GM18868 (cell line): Measurements from ENCODE around the gene NPFFR1.
"Not testable (repeated sequence)": the region's sequence is repeated elsewhere in the genome, so short reads cannot be mapped to it uniquely, and the experiment has no call there.

Experiments
- ATAC-seq: cut with Tn5 transposase; IDR thresholded peaks from one replicate; pipeline ENCODE4 v1.9.1; 2021; ENCODE audit warnings: mild to moderate bottlenecking, moderate library complexity; ENCODE audit not compliant: unreplicated experiment

Gene NPFFR1

GRCh38 chr10:70258216-70258615 lies 25.6 kb downstream of the NPFFR1 start:
- no peak for ATAC-seq

- not testable (repeated sequence) for ATAC-seq
Measured at GRCh38 chr10:70257816-70258215, 26.0 kb downstream of the NPFFR1 start.

DNA sequence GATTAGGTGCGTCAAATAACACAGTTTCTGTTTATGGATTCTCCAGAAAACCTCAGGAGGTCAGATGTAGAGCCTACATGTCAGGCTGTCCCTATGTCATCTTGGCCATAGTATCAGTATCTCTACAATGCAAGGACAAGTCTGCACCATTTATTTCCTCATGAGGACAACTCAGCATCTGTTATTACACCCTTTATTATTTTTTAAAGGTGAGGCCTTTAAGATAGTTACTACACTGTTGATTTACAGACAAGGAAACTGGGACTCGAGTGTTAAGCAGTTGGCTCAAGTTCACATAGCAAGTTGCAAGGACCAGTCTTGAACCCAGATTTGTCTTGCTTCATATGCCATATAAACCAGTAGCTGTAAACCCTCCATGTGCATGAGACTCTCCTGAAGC lies 27.3 kb downstream of the NPFFR1 start:
- no peak for ATAC-seq

DNA sequence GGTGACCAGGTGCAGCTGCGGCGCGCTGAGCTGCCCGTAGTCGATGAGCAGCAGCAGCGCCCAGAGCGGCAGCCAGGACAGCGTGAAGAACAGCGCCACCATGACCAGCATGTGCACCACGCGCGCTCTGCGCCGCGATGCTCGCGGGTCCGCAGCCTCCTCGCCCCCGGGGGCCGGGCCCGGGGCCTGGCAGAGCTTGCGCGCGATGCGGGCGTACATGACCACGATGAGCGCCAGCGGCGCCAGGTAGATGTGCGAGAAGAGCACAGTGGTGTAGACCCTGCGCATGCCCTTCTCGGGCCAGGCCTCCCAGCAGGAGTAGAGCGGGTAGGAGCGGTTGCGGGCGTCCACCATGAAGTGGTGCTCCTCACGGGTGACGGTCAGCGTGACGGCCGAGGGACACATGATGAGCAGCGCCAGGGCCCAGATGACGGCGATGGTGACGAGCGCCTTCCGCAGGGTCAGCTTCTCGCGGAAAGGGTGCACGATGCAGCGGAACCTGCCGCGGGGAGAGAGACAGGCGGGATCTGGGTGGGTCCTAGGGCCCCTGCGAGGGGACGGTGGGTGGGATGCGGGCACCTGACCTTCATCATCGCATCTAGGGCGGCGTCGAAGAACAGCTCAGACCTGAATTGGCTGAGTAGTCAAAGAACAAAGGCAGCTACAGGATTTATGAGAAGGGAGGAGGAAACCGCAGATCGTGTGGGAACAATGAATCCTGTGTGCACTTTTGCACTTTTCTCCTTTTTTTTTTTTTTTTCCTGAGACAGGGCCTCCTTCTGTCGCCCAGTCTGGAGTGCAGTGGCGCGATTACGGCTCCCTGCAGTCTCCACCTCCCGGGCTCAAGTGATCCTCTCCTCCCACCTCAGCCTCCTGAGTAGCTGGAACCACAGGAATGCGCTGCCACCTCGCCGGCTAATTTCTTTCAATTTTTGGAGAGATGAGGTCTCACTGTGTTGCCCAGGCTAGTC lies 28.2 kb downstream of the NPFFR1 start:
- no peak for ATAC-seq

DNA sequence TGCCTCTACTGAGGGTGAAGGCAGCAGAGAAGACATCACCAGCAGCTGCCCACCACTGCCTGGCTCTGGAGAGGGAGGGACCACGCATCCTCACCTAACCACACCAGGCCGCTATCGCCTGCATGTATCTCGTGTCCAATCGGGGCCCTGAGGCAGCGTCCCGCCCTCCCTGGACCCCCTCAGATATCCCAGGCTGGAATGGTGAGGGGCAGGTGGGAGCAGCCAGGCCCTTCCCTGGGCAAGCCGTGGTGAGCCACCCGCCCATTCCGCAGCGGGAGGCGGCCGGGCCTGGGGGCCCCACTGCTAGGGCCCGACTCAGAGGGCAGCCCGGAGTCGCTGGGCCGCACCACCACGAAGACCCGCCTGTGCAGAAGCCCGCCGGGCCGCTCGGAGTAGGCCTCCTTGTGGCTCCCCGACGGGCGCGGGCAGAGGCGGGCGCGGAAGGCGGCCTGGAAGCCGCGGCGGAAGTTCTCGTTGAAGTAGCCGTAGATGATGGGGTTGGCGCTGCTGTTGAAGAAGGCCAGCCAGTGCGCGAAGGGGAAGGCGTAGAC lies 29.0 kb downstream of the NPFFR1 start:
- ATAC-seq: no peak

GRCh38 chr10:70253878-70254765 lies 29.7 kb downstream of the NPFFR1 start:
- ATAC-seq: no peak

- ATAC-seq: no peak
Measured at GRCh38 chr10:70250961-70251680, 32.7 kb downstream of the NPFFR1 start.

- ATAC-seq: no peak
Measured at GRCh38 chr10:70247360-70247759, 36.4 kb downstream of the NPFFR1 start.

DNA sequence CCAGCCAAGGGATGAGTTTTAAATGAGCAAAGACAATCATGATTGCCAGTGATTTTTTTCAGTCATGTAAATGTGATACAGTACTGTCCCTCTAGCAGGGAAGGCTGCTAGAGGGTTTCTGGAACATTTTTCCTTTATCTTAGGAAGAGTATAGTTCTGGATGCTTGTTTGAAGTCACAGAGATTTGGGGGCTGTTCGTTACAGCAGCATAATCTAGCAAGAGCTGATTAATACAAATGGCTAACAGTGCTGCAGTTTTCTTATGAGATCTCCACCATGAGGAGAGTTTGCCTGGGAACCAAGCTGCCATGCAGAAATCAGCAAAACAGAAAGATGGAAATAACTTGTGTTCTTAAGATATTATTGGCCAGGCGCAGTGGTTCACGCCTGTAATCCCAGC lies 42.7 kb downstream of the NPFFR1 start:
- ATAC-seq: no peak

- ATAC-seq: not testable (repeated sequence)
Measured at GRCh38 chr10:70239986-70240385, 43.8 kb downstream of the NPFFR1 start.

DNA sequence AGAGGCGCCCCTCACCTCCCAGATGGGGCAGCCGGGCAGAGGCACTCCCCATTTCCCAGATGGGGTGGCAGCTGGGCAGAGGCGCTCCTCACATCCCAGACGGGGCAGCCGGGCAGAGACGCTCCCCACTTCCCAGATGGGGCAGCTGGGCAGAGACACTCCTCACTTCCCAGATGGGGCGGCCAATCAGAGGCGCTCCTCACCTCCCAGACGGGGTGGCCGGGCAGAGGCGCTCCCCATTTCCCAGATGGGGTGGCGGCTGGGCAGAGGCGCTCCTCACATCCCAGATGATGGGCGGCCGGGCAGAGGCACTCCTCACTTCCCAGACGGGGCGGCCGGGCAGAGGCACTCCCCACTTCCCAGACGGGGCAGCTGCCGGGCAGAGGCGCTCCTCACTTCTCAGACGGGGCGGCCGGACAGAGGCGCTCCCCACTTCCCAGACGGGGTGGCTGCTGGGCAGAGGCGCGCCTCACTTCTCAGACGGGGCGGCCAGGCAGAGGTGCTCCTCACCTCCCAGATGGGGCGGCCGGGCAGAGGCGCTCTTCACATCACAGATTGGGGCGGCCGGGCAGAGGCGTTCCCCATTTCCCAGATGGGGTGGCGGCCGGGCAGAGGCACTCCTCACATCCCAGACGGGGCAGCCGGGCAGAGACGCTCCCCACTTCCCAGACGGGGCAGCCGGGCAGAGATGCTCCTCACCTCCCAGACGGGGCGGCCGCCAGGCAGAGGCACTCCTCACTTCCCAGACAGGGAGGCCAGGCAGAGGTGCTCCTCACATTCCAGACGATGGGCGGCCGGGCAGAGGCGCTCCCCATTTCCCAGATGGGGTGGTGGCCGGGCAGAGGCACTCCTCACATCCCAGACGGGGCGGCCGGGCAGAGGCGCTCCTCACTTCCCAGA lies 44.5 kb downstream of the NPFFR1 start:
- ATAC-seq: not testable (repeated sequence)

DNA sequence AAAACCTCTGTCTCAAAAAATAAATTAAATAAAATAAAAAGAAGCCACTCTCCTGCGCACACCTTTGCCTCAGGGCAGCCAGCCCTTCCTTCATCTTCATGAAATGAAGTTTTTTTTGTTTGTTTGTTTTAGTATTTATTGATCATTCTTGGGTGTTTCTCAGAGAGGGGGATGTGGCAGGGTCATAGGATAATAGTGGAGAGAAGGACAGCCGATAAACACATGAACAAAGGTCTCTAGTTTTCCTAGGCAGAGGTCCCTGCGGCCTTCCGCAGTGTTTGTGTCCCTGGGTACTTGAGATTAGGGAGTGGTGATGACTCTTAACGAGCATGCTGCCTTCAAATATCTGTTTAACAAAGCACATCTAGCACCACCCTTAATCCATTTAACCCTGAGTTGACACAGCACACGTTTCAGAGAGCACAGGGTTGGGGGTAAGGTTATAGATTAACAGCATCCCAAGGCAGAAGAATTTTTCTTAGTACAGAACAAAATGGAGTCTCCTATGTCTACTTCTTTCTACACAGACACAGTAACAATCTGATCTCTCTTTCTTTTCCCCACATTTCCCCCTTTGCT lies 45.8 kb downstream of the NPFFR1 start:
- ATAC-seq: not testable (repeated sequence)

DNA sequence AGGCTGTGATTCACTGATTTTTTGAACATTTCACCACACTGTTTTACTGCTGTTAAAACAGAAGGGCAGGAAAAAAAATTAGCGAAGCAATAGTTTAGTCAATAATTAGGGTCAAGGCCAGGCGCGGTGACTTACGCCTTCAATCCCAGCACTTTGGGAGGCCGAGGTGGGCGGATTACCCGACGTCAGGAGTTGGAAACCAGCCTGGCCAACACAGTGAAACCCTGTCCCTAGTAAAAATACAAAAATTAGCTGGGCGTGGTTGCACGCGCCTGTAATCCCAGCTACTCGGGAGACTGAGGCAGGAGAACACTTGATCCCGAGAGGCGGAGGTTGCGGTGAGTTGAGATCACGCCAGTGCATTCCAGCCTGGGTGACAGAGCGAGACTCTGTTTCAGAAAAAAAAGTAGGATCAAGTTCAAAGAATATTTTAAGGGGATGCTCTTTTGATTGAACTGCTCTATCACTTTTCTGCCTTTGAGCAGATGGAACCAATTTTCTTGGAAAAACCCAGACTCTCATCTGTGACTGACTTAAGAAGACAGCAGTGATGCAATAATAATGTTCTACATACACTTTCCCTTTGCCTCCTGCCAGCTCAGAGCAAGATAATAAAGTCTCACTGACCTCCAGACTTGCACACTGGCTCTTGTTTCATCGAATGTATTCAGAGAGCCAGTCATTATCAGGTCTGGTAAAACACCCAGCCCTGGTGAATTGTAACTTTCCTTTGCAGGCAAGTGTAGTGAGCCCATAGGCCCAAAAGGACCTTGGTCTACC lies 48.9 kb downstream of the NPFFR1 start:
- no peak for ATAC-seq

GRCh38 chr10:70233939-70234300 lies 49.9 kb downstream of the NPFFR1 start:
- ATAC-seq: no peak

DNA sequence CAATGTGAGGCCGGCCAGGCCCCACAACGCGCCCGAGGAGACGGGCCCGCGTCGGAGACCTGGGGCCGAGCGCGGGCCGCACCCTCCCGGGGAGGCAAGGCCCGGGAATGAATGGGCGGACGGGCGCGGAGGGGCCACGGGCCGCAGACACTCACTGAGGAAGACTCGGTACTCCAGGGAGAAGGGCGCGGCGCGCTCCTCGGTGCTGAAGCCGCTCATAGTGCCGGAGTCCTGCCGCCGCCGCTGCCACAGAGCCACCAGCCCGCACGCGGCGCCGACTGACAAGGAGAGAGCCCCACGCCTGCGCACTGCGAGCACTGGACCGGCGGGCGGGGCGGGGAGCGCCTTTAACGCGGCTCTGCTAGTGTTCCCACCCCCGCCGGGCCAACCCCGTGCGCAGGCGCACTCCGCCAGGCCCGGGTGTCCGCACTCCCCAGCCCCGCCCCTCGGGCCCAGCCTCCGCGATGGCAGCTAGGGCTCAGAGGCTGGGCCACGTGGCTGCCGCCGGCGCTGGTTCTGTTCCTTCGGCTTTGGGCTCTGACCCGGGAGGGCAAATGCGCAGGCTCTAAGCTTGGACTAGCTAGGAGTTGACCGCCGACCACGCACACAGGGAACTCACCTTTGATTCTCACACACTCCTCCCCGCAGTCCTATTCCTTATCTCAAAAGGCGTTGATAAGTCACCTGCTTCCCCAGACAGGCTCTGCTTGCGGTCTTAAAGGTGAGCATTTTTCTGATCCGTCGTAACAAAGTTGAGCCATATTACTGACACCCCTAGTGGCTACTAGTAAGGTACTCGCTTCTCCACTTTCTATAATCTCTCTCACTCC lies 50.5 kb downstream of the NPFFR1 start, which contains the start of gene PPA1:
Gene PPA1, minus strand, starts transcription at position 321 of the 830 bp plus-strand sequence. Its CDS starts 102 bp downstream, at position 219.
- ATAC-seq: peak; percentile 90

DNA sequence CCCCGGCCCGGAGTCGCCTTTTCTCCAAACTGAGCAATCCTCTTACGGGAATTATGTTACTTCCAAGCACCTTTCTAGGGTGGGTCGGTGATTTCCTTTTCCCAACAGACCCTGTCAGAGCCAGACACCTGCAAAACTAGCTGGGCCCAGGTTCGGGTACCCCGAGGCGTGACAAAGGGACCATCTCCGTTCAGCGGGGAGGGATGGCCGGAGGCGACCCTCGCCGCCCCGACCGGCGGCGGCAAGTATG lies 51.0 kb downstream of the NPFFR1 start:
- ATAC-seq: no peak

DNA sequence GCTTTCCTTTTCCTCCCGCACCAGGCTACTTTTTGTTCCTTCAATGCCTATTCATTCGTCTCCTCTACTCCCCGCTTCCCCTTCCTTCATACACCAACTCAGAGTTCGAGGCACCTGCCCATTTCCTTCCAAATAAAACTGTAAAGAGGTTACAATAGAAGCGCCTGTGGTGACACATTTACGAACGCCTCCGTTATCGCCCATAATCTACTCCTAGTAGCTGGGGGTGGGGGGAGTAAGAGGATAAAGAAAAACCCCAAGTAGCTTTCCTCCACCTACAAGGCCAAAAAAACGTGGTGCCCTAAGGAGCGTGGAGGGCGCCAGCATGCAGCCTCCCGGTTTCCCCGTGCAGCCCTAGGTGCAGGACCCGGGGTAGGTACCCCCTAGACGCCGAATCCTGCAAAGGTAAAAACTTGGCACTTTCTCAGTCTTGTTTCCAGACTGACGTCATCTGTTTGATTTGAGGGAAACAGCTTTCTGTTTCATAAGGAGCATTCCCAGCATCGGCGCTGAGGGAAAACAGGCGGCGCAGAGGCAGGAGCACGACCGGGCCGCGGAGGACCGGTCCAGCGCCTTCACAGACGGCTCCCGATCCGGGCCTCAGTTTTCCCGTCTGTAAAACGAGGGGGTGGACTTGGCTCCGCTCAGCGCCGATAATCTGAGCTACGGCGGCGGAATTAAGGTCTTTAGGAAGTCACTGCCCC lies 51.5 kb downstream of the NPFFR1 start:
- ATAC-seq: no peak
